WTC11 (cell line): ENCODE measurements around the gene PVALEF. TPM values are rescaled to one million over a fixed set of nuclear protein-coding genes. Genes with fewer than 3 reads are reported as not detected.

ENCODE experiments used
- ATAC-seq: fragments of 200-7000 bp; cut with Tn5 transposase; 2 replicates; pipeline ENCODE4 v1.10.0; 2021; ENCODE audit warnings: mild to moderate bottlenecking, moderate library complexity
- CTCF ChIA-PET: fragments of 300-600 bp; sonication (Branson Sonifier 250); formaldehyde crosslinking; loops from one replicate; lab custom pipeline; 2021; ENCODE audit warnings: antibody characterized with exemption; lab: Charles Lee
- POLR2A ChIA-PET: fragments of 350-600 bp; sonication (Branson Sonifier 250); formaldehyde crosslinking; loops from one replicate; lab custom pipeline; 2021; ENCODE audit warnings: antibody characterized with exemption; lab: Charles Lee
- DNase-seq: peaks from one replicate; pipeline ENCODE4 v3.0.0; 2021; ENCODE audit warnings: low spot score
- H3K27ac Mint-ChIP-seq: 2 replicates; pipeline ENCODE4 v1.8.0; 2021; ENCODE audit warnings: mixed read lengths
- H3K27me3 Mint-ChIP-seq: 2 replicates; pipeline ENCODE4 v1.8.0; 2021; ENCODE audit warnings: low read depth, mild to moderate bottlenecking, moderate library complexity, mixed read lengths
- H3K36me3 Mint-ChIP-seq: 2 replicates; pipeline ENCODE4 v1.8.0; 2021; ENCODE audit warnings: mixed read lengths
- H3K4me1 Mint-ChIP-seq: 2 replicates; pipeline ENCODE4 v1.8.0; 2022; ENCODE audit warnings: mixed read lengths
- H3K4me3 Mint-ChIP-seq: 2 replicates; pipeline ENCODE4 v1.8.0; 2021; ENCODE audit warnings: mild to moderate bottlenecking, moderate library complexity, mixed read lengths
- H3K9me3 Mint-ChIP-seq: 2 replicates; pipeline ENCODE4 v1.8.0; 2021; ENCODE audit warnings: mixed read lengths
- AR ChIP-seq: fragments of 250-450 bp; sonication (Bioruptor Pico); IDR thresholded peaks from 2 replicates; pipeline ENCODE4 v1.9.0; 2021; ENCODE audit warnings: mild to moderate bottlenecking
- CBFB ChIP-seq: sonication (generic); formaldehyde crosslinking; IDR thresholded peaks from 2 replicates; pipeline ENCODE4 v1.8.1; 2022; ENCODE audit warnings: mild to moderate bottlenecking, low read depth, missing genetic modification reagents
- CREB1 ChIP-seq: sonication (generic); formaldehyde crosslinking; IDR thresholded peaks from 2 replicates; pipeline ENCODE4 v1.8.0; 2023; ENCODE audit warnings: mild to moderate bottlenecking, missing genetic modification reagents
- E2F5 ChIP-seq: sonication (generic); formaldehyde crosslinking; IDR thresholded peaks from 2 replicates; pipeline ENCODE4 v1.8.1; 2022; ENCODE audit warnings: mild to moderate bottlenecking, moderate library complexity, missing genetic modification reagents
- ELF4 ChIP-seq: sonication (generic); formaldehyde crosslinking; IDR thresholded peaks from 2 replicates; pipeline ENCODE4 v1.8.1; 2022; ENCODE audit warnings: low read depth, mild to moderate bottlenecking, moderate library complexity, missing genetic modification reagents
- ERG ChIP-seq: fragments of 250-450 bp; sonication (Bioruptor Pico); IDR thresholded peaks from 2 replicates; pipeline ENCODE4 v1.8.0; 2021; ENCODE audit warnings: mild to moderate bottlenecking
- FOXP1 ChIP-seq: sonication (generic); formaldehyde crosslinking; IDR thresholded peaks from 2 replicates; pipeline ENCODE4 v1.8.0; 2022; ENCODE audit warnings: missing genetic modification reagents, mild to moderate bottlenecking, moderate library complexity, borderline replicate concordance
- GABPB1 ChIP-seq: sonication (generic); formaldehyde crosslinking; IDR thresholded peaks from 2 replicates; pipeline ENCODE4 v1.8.1; 2023; ENCODE audit warnings: mild to moderate bottlenecking, missing genetic modification reagents
- GTF2I ChIP-seq: fragments of 250-450 bp; sonication (Bioruptor Pico); conservative IDR thresholded peaks from 2 replicates; pipeline ENCODE4 v1.4.0; 2021; ENCODE audit warnings: mild to moderate bottlenecking
- JAZF1 ChIP-seq: fragments of 250-450 bp; sonication (Bioruptor Pico); IDR thresholded peaks from 2 replicates; pipeline ENCODE4 v1.9.0; 2021; ENCODE audit warnings: moderate library complexity, mild to moderate bottlenecking, inconsistent platforms
- KAT7 ChIP-seq: sonication (generic); formaldehyde crosslinking; IDR thresholded peaks from 2 replicates; pipeline ENCODE4 v1.8.1; 2023; ENCODE audit warnings: missing genetic modification reagents, mild to moderate bottlenecking, borderline replicate concordance
- MAX ChIP-seq: sonication (generic); formaldehyde crosslinking; IDR thresholded peaks from 2 replicates; pipeline ENCODE4 v1.8.0; 2022; ENCODE audit warnings: mild to moderate bottlenecking, missing genetic modification reagents
- RELA ChIP-seq: sonication (generic); formaldehyde crosslinking; IDR thresholded peaks from 2 replicates; pipeline ENCODE4 v1.8.1; 2022; ENCODE audit warnings: missing genetic modification reagents, mild to moderate bottlenecking, borderline replicate concordance
- SOX15 ChIP-seq: fragments of 250-450 bp; sonication (Bioruptor Pico); IDR thresholded peaks from 2 replicates; pipeline ENCODE4 v1.9.0; 2021; ENCODE audit warnings: mild to moderate bottlenecking
- STAT6 ChIP-seq: sonication (generic); formaldehyde crosslinking; conservative IDR thresholded peaks from 2 replicates; pipeline ENCODE4 v1.8.1; 2023; ENCODE audit warnings: mild to moderate bottlenecking, low read depth, missing genetic modification reagents, moderate library complexity
- ZNF423 ChIP-seq: fragments of 250-450 bp; sonication (Bioruptor Pico); IDR thresholded peaks from 2 replicates; pipeline ENCODE4 v2.1.2; 2022; ENCODE audit warnings: mild to moderate bottlenecking, moderate library complexity
- ZNF532 ChIP-seq: fragments of 250-450 bp; sonication (Bioruptor Pico); IDR thresholded peaks from 2 replicates; pipeline ENCODE4 v1.9.0; 2021; ENCODE audit warnings: mild to moderate bottlenecking, borderline replicate concordance
- total RNA-seq: library from RNA; stranded (reverse); gene quantifications from 3 replicates; pipeline ENCODE4 v1.2.3, GENCODE V29; 2021

The PVALEF gene
- total RNA-seq, 1 experiment from 2014 or later, result not detected

GRCh38 chr17:81126281-81127132 is 38.8 kb upstream of the PVALEF start:
- H3K36me3 Mint-ChIP-seq, result no peaks in the 10 kb centered on the region
- CTCF ChIA-PET, result no interaction called here
- no peak overlapping the region for H3K4me3 Mint-ChIP-seq
- POLR2A ChIA-PET, result no interaction called here
- TF ChIP-seq STAT6 (CRISPR knock-in tag) (no peak), FOXP1 (CRISPR knock-in tag) (no peak), GTF2I (CRISPR knock-in tag) (no peak), ZNF423 (CRISPR knock-in tag) (no peak), ERG (CRISPR knock-in tag) (no peak), E2F5 (CRISPR knock-in tag) (no peak), RELA (CRISPR knock-in tag) (no peak), JAZF1 (CRISPR knock-in tag) (no peak), MAX (CRISPR knock-in tag) (no peak)
- TF ChIP-seq, all 79 proteins: peak for 0
- ATAC-seq, result no peak
- Mint-ChIP-seq H3K27me3 (peaks cover 4% of the 10 kb centered on the region), H3K27ac (no peak overlapping the region), H3K9me3 (no peaks in the 10 kb centered on the region), H3K4me1 (no peaks in the 10 kb centered on the region)
- DNase-seq, result no peak

GRCh38 chr17:81127133-81127455 is 38.2 kb upstream of the PVALEF start:
- no peak overlapping the region for H3K4me3 Mint-ChIP-seq
- no peaks in the 10 kb centered on the region for H3K4me1 Mint-ChIP-seq
- no peaks in the 10 kb centered on the region for H3K36me3 Mint-ChIP-seq

More at GRCh38 chr17:81127133-81127455, 38.2 kb upstream of the PVALEF start:
- TF ChIP-seq CREB1 (no peak), ELF4 (CRISPR knock-in tag) (no peak), KAT7 (CRISPR knock-in tag) (no peak), GABPB1 (CRISPR knock-in tag) (no peak), ERG (CRISPR knock-in tag) (no peak), CBFB (CRISPR knock-in tag) (no peak), SOX15 (CRISPR knock-in tag) (no peak), AR (CRISPR knock-in tag) (no peak), ZNF532 (CRISPR knock-in tag) (no peak)
- ATAC-seq, result no peak
- Mint-ChIP-seq H3K9me3 (no peaks in the 10 kb centered on the region), H3K27ac (no peak overlapping the region), H3K27me3 (peaks cover 4% of the 10 kb centered on the region)
- no peak for DNase-seq
- ChIA-PET CTCF (interaction anchor here (1.6 kb wide), 1 partner anchor 128 kb away, joined by 3 read pairs; no protein-coding TSS in a partner anchor), POLR2A (no interaction called here)
